ENCODE results near the gene CDYL.

Gene CDYL

GRCh38 chr6:4801491-4802110 is 25.4 kb downstream of the CDYL start:
- no peaks in the 10 kb centered on the region for H3K27me3 ChIP-seq
- no peaks in the 10 kb centered on the region; the same call in 1 of the 2 replicates for H3K36me3 ChIP-seq
- no peak for TF ChIP-seq CTCF (IDR thresholded peaks at IDR 0.05; ENCODE audit: low read depth, low read length)
- peaks cover 3% of the 10 kb centered on the region; the same call in 1 of the 2 replicates for H3K4me1 ChIP-seq
- DNase-seq, result no peak
- no peaks in the 10 kb centered on the region for H3K9me3 ChIP-seq
- H3K4me3 ChIP-seq (ENCODE audit: low read depth, low read length), result no peak overlapping the region

- Histone ChIP-seq H3K27me3 (no peaks in the 10 kb centered on the region), H3K9me3 (no peaks in the 10 kb centered on the region), H3K36me3 (no peaks in the 10 kb centered on the region; the same call in 1 of the 2 replicates), H3K4me1 (peaks cover 3% of the 10 kb centered on the region; the same call in 1 of the 2 replicates), H3K4me3 (ENCODE audit: low read depth, low read length) (no peak overlapping the region)
- TF ChIP-seq CTCF (IDR thresholded peaks at IDR 0.05; ENCODE audit: low read depth, low read length), result no peak
- DNase-seq, result no peak
These were observed 26.2 kb downstream of the CDYL start for GRCh38 chr6:4802312-4802935.

- Histone ChIP-seq H3K36me3 (no peaks in the 10 kb centered on the region; the same call in 1 of the 2 replicates), H3K4me1 (peaks cover 3% of the 10 kb centered on the region; the same call in 1 of the 2 replicates), H3K4me3 (ENCODE audit: low read depth, low read length) (no peak overlapping the region), H3K9me3 (no peaks in the 10 kb centered on the region), H3K27me3 (no peaks in the 10 kb centered on the region)
- TF ChIP-seq CTCF (IDR thresholded peaks at IDR 0.05; ENCODE audit: low read depth, low read length), result no peak
- no peak for DNase-seq
These were observed 27.1 kb downstream of the CDYL start for GRCh38 chr6:4803343-4803744.

- no peak for DNase-seq
- no peak overlapping the region for H3K4me3 ChIP-seq (ENCODE audit: low read depth, low read length)
- TF ChIP-seq CTCF (IDR thresholded peaks at IDR 0.05; ENCODE audit: low read depth, low read length), result no peak
- H3K4me1 ChIP-seq, result peaks cover 3% of the 10 kb centered on the region; the same call in 1 of the 2 replicates
- no peaks in the 10 kb centered on the region; the same call in 1 of the 2 replicates for H3K9me3 ChIP-seq
- no peaks in the 10 kb centered on the region; the same call in 1 of the 2 replicates for H3K36me3 ChIP-seq
- no peaks in the 10 kb centered on the region for H3K27me3 ChIP-seq
These were observed 27.9 kb downstream of the CDYL start for GRCh38 chr6:4804095-4804494.

- H3K36me3 ChIP-seq, result no peaks in the 10 kb centered on the region; the same call in 1 of the 2 replicates
- peak; percentile 53 for DNase-seq
- TF ChIP-seq CTCF (IDR thresholded peaks at IDR 0.05; ENCODE audit: low read depth, low read length), result peak; percentile 74
- H3K4me3 ChIP-seq (ENCODE audit: low read depth, low read length), result no peak overlapping the region
- no peaks in the 10 kb centered on the region for H3K27me3 ChIP-seq
- no peaks in the 10 kb centered on the region; the same call in 1 of the 2 replicates for H3K9me3 ChIP-seq
- H3K4me1 ChIP-seq, result peaks cover 3% of the 10 kb centered on the region; the same call in 1 of the 2 replicates
These were observed 29.5 kb downstream of the CDYL start for GRCh38 chr6:4805553-4806336.

Measured in BE2C (cell line).